Activated T-cell treated with anti-CD3 and anti-CD28 coated beads for 48 hours (primary cell): ENCODE results near the gene AGAP4.
"Not testable (repeated sequence)": the region's sequence is repeated elsewhere in the genome, so short reads cannot be mapped to it uniquely, and the experiment has no call there.

ENCODE experiments used
- DNase-seq: peaks from one replicate; pipeline ENCODE4 v3.0.0-alpha.2; 2020; ENCODE audit warnings: low read depth

Gene AGAP4

DNA sequence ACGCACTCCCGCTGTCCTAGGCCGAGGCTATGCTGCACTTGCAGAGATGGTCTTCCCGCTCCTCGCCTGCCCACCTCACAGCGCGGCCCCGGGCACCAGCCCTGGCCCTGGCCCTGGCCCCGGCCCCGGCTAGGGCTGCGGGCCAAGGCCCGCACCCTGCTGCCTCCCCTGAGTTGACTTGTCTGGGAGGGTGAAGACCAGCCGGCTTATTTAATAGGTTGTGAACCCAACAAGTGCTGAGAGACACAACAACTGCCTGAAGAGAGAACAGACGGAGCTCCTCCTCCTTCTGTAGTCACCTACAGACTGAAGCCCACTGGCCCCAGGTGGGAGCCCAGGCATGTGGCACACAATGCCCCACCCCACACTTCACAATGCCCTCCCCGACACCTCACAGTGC, at the start of gene AGAP4:
Gene AGAP4 (minus strand): TSS at position 101 of the 400 bp plus-strand sequence. CDS start 153 bp downstream, outside the sequence.
- DNase-seq, result not testable (repeated sequence)

DNA sequence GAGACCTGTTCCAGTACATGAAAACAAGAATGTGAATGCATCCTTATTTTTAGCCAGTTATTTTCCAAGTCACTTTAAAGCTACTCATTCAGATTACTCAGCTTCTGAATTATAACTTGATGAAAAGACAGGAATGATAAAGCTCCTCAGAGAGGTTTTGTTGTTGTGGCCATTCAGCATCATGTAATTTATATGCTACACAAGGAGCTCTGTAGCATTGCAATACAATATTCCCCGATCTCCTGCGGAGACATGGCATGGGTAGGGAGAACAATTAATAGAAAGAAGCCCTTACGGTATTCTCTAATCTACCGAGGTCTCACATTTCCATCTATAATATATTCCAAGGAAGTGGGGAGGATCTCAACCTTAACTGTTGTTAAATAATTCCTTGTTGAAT, 43.4 kb upstream of the AGAP4 start:
- not testable (repeated sequence) for DNase-seq

- not testable (repeated sequence) for DNase-seq
Measured at GRCh38 chr10:45889539-45890230, 42.4 kb upstream of the AGAP4 start.

DNA sequence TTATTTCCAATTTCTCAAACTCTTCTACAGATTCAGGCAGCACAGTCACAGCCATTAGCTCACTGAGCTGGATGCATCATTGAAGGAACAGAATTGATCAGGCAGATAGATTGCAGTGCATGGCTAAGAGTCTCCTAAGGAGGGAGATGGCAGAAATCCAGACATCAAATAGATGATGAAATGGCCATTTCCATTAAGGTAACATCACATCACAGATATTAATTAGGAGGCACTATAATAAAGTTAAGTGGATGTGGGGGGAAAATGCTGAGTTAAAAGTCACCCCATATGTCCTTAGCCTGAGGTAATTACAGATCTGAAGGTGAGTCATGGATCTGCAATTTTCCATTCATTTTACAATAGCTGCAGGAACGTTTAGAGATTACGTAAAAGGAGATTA, 35.6 kb upstream of the AGAP4 start:
- DNase-seq, result not testable (repeated sequence)

GRCh38 chr10:45865404-45865803, 18.1 kb upstream of the AGAP4 start:
- DNase-seq, result not testable (repeated sequence)

GRCh38 chr10:45864264-45864663, 17.0 kb upstream of the AGAP4 start:
- not testable (repeated sequence) for DNase-seq

DNA sequence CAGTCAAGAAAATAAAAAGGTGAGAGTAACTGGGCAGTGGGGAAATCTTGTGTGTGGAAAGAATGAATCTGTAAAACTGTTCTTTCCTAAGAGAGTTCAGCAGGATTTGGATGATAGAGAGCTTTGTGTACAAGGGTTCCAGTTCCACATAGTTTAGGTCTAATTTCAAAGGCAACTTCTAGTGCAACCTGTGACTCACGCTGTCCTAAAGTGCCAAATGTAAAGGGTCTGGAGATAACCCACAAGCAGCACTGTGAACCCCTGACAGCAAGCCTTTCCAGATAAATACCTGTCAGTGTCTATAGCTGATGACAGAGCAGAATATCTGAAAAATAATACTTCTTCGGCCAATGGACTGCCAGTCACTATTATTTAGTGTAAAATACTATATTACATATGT, 16.3 kb upstream of the AGAP4 start:
- DNase-seq, result not testable (repeated sequence)

DNA sequence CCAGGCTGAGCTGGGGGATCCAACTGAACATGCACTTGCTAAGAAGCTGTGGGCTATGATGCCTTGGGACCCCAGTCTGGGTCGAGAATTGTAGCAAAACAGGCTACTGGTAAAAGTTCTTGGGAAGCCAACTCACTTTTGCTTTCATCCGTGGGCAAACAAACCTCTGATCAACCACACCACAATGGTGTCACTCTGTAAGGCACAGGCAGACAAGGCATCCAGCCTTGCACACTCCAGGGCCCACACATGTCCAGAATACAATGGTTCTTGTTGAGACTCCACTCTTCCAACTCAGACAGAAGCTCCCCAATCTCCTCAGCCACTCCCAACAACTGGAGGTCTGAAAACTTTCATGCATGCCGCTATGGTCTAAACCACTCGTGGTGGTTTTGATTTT, 10.6 kb upstream of the AGAP4 start:
- not testable (repeated sequence) for DNase-seq

DNA sequence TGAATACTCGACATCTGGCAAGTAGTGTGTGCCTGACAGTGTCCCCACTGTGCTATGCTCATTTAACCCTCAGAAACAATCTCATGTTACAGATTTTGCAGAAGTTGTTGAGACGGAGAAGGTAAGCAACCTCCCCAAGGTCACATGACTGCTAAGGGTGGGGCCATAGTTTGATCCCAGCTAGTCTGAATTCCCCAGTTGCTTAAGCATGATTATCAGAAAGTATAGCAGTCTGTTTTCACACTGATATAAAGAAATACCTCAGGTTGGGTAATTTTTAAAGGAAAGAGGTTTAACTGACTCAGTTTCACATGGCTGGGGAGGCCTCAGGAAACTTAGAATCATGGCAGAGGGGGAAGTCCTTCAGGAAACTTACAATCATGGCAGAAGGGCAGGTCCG, 1.2 kb upstream of the AGAP4 start:
- DNase-seq, result not testable (repeated sequence)

DNA sequence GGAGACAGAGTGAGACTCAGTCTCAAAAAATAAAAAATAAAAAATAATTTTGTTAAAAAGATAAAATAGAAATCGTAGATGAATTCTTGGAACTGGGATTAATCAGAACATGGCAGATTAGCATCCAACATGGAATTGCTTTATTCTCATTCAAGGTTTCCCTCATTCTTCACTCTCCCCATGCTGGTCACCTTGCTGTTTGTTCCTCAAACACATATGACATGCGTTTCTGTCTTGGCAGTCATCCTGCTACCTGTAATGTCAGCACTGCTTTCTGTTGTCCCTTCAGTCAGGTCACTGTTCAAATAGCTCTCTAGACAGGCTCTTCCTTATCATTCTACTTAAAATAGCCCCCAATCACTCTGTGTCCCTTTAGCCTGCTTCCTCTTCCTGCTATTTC, 24.4 kb downstream of the AGAP4 start:
- not testable (repeated sequence) for DNase-seq

- DNase-seq, result not testable (repeated sequence)
Measured at GRCh38 chr10:45820107-45820830, 27.0 kb downstream of the AGAP4 start.

DNA sequence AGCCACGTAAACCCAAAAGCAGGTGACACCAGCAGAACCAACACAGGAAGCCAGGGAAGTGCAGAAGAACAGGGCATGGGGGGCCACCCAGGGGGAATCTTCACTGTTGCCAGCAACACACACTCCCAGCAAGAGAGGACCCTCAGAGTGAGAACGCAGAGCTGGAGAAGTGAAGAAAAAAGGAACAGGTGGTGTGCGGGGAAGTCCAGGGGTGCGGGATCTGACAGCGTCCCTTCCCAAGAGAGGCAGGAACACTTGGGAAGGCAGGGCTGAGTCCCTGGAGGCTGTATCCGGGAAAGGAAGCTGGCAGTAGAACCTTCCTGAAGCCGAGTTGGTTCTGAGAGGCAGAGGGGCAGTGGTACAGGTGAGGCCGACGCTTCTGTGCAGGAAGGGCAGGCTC, 27.7 kb downstream of the AGAP4 start:
- no peak for DNase-seq

DNA sequence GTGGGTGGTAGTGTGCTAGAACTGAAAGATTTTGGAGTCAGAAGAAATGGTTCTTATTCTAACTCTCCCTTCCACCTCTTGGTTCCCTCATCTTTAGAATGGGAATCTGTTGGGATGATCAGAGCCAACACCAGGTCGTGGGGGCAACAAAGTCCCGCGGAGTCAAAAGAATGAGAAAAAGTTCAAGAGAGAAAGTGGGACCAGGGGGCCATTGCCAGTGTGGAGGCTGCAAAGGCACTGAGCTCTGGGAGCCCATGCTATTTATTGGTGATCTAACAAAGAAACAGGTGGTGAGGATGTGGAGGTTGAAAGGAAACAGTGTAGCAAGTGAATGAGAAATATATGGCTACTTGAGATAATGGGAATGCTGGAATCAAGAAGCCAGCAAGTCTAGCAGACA, 29.4 kb downstream of the AGAP4 start:
- no peak for DNase-seq

- DNase-seq, result no peak
Measured at GRCh38 chr10:45817130-45817859, 30.0 kb downstream of the AGAP4 start.

- DNase-seq, result not testable (repeated sequence)
Measured at GRCh38 chr10:45814146-45814545, 33.2 kb downstream of the AGAP4 start.

GRCh38 chr10:45812959-45813358, 34.3 kb downstream of the AGAP4 start:
- not testable (repeated sequence) for DNase-seq

GRCh38 chr10:45811075-45811474, 36.2 kb downstream of the AGAP4 start:
- no peak for DNase-seq

GRCh38 chr10:45809837-45810236, 37.5 kb downstream of the AGAP4 start:
- DNase-seq, result no peak

GRCh38 chr10:45804996-45805395, 42.3 kb downstream of the AGAP4 start:
- DNase-seq, result not testable (repeated sequence)

DNA sequence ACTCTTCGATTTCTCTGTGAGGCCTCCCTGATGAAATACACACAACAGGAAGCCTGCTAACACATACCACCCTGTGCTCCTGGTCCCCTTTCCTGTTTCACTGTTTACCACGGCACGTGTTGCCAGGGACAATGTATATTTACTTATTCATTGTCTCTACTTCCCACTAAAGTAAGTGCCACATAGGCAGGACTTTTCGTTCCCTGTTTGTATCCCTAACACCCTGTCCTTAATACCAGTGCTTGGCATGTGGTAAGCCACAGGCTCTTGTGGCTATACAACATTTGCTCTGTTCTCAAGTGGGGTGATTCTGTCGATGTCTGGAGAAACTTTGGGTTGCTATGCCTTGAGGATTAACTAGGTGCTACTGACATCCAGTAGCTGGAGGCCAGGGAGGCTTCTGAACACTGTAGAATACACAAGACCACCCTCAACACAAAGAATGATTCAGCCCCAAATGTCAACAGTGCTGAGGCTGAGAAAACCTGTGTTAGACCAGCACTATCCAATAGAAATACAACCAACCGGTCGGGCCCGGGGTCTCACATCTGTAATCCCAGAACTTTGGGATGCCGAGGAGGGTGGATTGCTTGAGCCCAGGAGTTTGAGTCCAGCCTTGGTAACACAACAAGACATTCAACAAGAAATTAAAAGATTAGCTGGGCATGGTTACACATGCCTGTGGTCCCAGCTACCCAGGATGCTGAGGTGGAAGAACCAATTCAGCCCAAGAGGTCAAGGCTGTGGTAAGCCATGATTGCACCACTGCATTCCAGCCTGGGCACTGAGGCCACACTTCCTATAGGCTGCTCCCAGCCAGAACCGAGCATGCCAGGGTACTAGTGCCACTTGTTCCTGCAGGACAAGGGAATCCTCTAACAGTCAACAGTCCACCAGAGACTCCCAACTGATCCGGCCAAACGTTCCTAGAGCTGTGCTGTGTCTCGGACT, 44.0 kb downstream of the AGAP4 start:
- DNase-seq, result not testable (repeated sequence)

DNA sequence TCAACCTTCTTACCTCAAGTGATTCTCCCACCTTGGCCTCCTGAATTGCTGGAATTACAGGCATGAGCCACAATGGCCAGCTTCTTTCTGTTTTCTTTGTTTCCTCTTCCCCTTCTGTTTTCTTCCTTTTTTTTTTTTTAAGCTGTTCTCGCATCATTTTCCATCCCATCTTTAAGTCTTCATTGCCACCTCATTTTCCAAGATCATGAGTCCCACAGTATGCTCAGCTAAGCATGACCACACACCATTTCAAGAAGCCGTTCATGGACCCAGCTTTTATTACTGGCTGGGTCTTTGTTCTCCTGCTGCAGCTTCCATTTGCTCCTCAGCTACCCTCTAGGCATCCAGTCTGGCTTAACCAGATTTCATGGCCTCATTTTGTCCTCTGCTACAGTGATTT, 52.5 kb downstream of the AGAP4 start:
- not testable (repeated sequence) for DNase-seq
